HG03135 (cell line): ENCODE results near the gene CA10.

ENCODE experiments used
- ATAC-seq: cut with Tn5 transposase; IDR thresholded peaks from one replicate; pipeline ENCODE4 v1.9.1; 2021; ENCODE audit warnings: mild to moderate bottlenecking, moderate library complexity; ENCODE audit not compliant: unreplicated experiment

The CA10 gene

GRCh38 chr17:51700011-51700760 lies 458.3 kb downstream of the CA10 start:
- no peak for ATAC-seq

GRCh38 chr17:51699303-51699702 lies 459.2 kb downstream of the CA10 start:
- ATAC-seq = no peak

- ATAC-seq = no peak
Observed at GRCh38 chr17:51692917-51693316, 465.6 kb downstream of the CA10 start.

GRCh38 chr17:51687887-51688286 lies 470.6 kb downstream of the CA10 start:
- no peak for ATAC-seq

- no peak for ATAC-seq
Observed at GRCh38 chr17:51685287-51685909, 473.1 kb downstream of the CA10 start.

GRCh38 chr17:51684214-51684613 lies 474.3 kb downstream of the CA10 start:
- no peak for ATAC-seq

GRCh38 chr17:51683291-51683690 lies 475.2 kb downstream of the CA10 start:
- no peak for ATAC-seq

- no peak for ATAC-seq
Observed at GRCh38 chr17:51682115-51682514, 476.4 kb downstream of the CA10 start.

GRCh38 chr17:51677875-51678274 lies 480.6 kb downstream of the CA10 start:
- ATAC-seq = no peak

GRCh38 chr17:51676691-51677487 lies 481.6 kb downstream of the CA10 start:
- ATAC-seq = no peak

GRCh38 chr17:51674579-51675255 lies 483.8 kb downstream of the CA10 start:
- no peak for ATAC-seq

- no peak for ATAC-seq
Observed at GRCh38 chr17:51673070-51673469, 485.4 kb downstream of the CA10 start.

GRCh38 chr17:51672065-51672464 lies 486.4 kb downstream of the CA10 start:
- ATAC-seq = no peak

- no peak for ATAC-seq
Observed at GRCh38 chr17:51670899-51671298, 487.6 kb downstream of the CA10 start.

GRCh38 chr17:51668963-51669246 lies 489.6 kb downstream of the CA10 start:
- ATAC-seq = no peak

GRCh38 chr17:51668155-51668962 lies 490.2 kb downstream of the CA10 start:
- ATAC-seq = no peak

- no peak for ATAC-seq
Observed at GRCh38 chr17:51667706-51668083, 490.8 kb downstream of the CA10 start.

- no peak for ATAC-seq
Observed at GRCh38 chr17:51666971-51667705, 491.4 kb downstream of the CA10 start.

GRCh38 chr17:51662204-51663056 lies 496.1 kb downstream of the CA10 start:
- ATAC-seq = no peak
